ENCODE data around the gene HELLS. TPM values are rescaled to one million over a fixed set of nuclear protein-coding genes. Genes with fewer than 3 reads are reported as not detected.

Gene HELLS
- total and polyA plus RNA-seq, 10 of the 15 experiments (the other 5 are each of a cell fraction or from before 2014, with no cell fraction given) = 33.9 to 159 (median 123) TPM

DNA sequence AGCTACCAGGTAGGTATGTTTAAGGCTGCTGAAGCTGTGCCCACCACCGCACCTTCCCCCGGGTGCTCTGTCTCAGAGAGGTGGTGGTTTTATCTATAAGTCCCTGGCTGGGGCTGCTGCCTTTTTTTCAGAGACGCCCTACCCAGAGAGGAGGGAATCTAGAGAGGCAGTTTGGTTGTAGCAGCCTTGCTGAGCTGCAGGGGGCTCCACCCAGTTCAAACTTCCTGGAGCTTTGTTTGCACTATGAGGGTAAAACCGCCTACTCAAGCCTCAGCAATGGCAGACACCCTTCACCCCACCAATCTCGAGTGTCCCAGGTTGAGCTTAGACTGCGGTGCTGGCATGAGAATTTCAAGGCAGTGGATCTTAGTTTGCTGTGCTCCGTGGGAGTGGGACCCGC, 94.3 kb downstream of the HELLS start:
- in situ Hi-C loops (cut with MboI) = loop anchor here (10.0 kb wide), 1 partner anchor 725 kb away; no protein-coding TSS in a partner anchor

DNA sequence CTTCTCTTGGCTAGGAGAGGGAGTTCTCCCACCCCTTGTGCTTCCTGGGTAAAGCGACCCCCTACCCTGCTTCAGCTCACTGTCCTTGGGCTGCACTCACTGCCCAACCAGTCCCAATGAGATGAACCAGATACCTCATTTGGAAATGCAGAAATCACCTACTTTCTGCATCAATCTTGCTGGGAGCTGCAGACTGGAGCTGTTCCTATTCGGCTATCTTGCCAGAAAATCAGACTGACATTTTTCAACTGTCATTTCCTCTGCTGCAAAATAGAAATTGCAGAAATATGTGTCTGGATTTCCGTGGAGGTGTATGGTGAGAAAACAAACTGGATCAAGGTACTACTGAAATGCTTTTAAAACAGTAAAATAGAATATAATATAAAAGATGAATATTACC, 95.0 kb downstream of the HELLS start:
- WGBS (ENCODE audit: insufficient coverage, insufficient replicate concordance, low lambda C conversion rate, missing lambda C conversion rate) = 22% methylated on average over 3 of the region's 3 CpGs
- H3K4me2 ChIP-seq (ENCODE audit: control insufficient read depth, insufficient read depth) = no peak overlapping the region
- H4K20me1 ChIP-seq (ENCODE audit: control insufficient read depth, insufficient read depth) = no peaks in the 10 kb centered on the region
- ChIA-PET CTCF (interaction anchor here (0.5 kb wide), 1 partner anchor 64 kb away, joined by 3 read pairs; no protein-coding TSS in a partner anchor), POLR2A (no interaction called here), RAD21 (ENCODE audit: unreplicated experiment) (no interaction called here), SMC1A (ENCODE audit: uncharacterized antibody, unreplicated experiment) (no interaction called here)
- no peak overlapping the region for H3K4me3 ChIP-seq
- FAIRE-seq (no peak), DNase-seq (ENCODE audit: low read depth, low spot score) (no peak), ATAC-seq (no peak)
- BruUV-seq (replicated peaks) = no TSS peak
- intact Hi-C loops (cut with micrococcal nuclease; ENCODE audit: unreplicated experiment) = no loop called here
- no peak overlapping the region for H3K9ac ChIP-seq (ENCODE audit: control insufficient read depth, insufficient read depth, low read length)
- in situ Hi-C loops (cut with MboI) = no loop called here
- H2AFZ ChIP-seq (ENCODE audit: control insufficient read depth, low read depth, low read length) = no peak overlapping the region
- H3K9me3 ChIP-seq (replicated peaks; ENCODE audit: control insufficient read depth, insufficient read depth, low read length) = no peaks in the 10 kb centered on the region; the same call in 2 of the 3 replicates
- H3K27me3 ChIP-seq (replicated peaks in 1 of 2; ENCODE audit: control insufficient read depth in 2 of 2, insufficient read depth in 2 of 2, low read length in 1 of 2) = no peaks in the 10 kb centered on the region
- H3K36me3 ChIP-seq (ENCODE audit: control insufficient read depth in 2 of 2, insufficient read depth in 2 of 2, low read length in 1 of 2) = no peaks in the 10 kb centered on the region
- no peak overlapping the region for H3K27ac ChIP-seq (ENCODE audit: control insufficient read depth, insufficient read depth)
- no peaks in the 10 kb centered on the region for H3K79me2 ChIP-seq (ENCODE audit: control insufficient read depth, insufficient read depth, low read length)
- H3K4me1 ChIP-seq (ENCODE audit: control insufficient read depth, insufficient read depth, low read length) = peaks cover 7% of the 10 kb centered on the region
- TF ChIP-seq IKZF1 (conservative IDR thresholded peaks at IDR 0.05) (no peak), SIN3A (IDR thresholded peaks at IDR 0.05; ENCODE audit: low read depth, low read length) (no peak), ZBTB4 (CRISPR knock-in tag; IDR thresholded peaks at IDR 0.05) (no peak), STAT3 (IDR thresholded peaks at IDR 0.05; ENCODE audit: low read depth, low read length) (no peak), ZZZ3 (IDR thresholded peaks at IDR 0.05; ENCODE audit: control insufficient read depth, insufficient read length, low read depth) (no peak), ZNF622 (IDR thresholded peaks at IDR 0.05) (no peak), RAD21 (IDR thresholded peaks at IDR 0.05; ENCODE audit: insufficient read depth, low read depth, low read length) (no peak)
- TF ChIP-seq, protein P1, sequence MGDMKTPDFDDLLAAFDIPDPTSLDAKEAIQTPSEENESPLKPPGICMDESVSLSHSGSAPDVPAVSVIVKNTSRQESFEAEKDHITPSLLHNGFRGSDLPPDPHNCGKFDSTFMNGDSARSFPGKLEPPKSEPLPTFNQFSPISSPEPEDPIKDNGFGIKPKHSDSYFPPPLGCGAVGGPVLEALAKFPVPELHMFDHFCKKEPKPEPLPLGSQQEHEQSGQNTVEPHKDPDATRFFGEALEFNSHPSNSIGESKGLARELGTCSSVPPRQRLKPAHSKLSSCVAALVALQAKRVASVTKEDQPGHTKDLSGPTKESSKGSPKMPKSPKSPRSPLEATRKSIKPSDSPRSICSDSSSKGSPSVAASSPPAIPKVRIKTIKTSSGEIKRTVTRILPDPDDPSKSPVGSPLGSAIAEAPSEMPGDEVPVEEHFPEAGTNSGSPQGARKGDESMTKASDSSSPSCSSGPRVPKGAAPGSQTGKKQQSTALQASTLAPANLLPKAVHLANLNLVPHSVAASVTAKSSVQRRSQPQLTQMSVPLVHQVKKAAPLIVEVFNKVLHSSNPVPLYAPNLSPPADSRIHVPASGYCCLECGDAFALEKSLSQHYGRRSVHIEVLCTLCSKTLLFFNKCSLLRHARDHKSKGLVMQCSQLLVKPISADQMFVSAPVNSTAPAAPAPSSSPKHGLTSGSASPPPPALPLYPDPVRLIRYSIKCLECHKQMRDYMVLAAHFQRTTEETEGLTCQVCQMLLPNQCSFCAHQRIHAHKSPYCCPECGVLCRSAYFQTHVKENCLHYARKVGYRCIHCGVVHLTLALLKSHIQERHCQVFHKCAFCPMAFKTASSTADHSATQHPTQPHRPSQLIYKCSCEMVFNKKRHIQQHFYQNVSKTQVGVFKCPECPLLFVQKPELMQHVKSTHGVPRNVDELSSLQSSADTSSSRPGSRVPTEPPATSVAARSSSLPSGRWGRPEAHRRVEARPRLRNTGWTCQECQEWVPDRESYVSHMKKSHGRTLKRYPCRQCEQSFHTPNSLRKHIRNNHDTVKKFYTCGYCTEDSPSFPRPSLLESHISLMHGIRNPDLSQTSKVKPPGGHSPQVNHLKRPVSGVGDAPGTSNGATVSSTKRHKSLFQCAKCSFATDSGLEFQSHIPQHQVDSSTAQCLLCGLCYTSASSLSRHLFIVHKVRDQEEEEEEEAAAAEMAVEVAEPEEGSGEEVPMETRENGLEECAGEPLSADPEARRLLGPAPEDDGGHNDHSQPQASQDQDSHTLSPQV (IDR thresholded peaks at IDR 0.05) = no peak

More for the DNA sequence above, 94.3 kb downstream of the HELLS start:
- RAD21 ChIA-PET (ENCODE audit: unreplicated experiment) = no interaction called here
- peaks cover 2% of the 10 kb centered on the region; the same call in 1 of the 2 replicates for H3K4me1 ChIP-seq (ENCODE audit: control insufficient read depth, insufficient read depth, low read length)
- no peak overlapping the region for H3K9ac ChIP-seq (ENCODE audit: control insufficient read depth, insufficient read depth, low read length)
- H2AFZ ChIP-seq (ENCODE audit: control insufficient read depth, low read depth, low read length) = no peak overlapping the region
- CTCF ChIA-PET = interaction anchor here (0.5 to 0.6 kb wide), 2 partner anchors 64 to 112 kb away, joined by 3 read pairs; no protein-coding TSS in a partner anchor
- H3K36me3 ChIP-seq (ENCODE audit: control insufficient read depth in 2 of 2, insufficient read depth in 2 of 2, low read length in 1 of 2) = no peaks in the 10 kb centered on the region
- H3K27ac ChIP-seq (ENCODE audit: control insufficient read depth, insufficient read depth) = no peak overlapping the region
- no peak overlapping the region for H3K4me2 ChIP-seq (ENCODE audit: control insufficient read depth, insufficient read depth)
- H3K4me3 ChIP-seq = no peak overlapping the region
- 79% methylated on average over 8 of the region's 8 CpGs for WGBS (ENCODE audit: insufficient coverage, insufficient replicate concordance, low lambda C conversion rate, missing lambda C conversion rate)
- H3K9me3 ChIP-seq (replicated peaks; ENCODE audit: control insufficient read depth, insufficient read depth, low read length) = no peaks in the 10 kb centered on the region; the same call in 2 of the 3 replicates
- POLR2A ChIA-PET = no interaction called here
- FAIRE-seq = no peak
- no TSS peak for BruUV-seq (replicated peaks)
- intact Hi-C loops (cut with micrococcal nuclease; ENCODE audit: unreplicated experiment) = loop anchor here (10.0 kb wide), 1 partner anchor 605 kb away; no protein-coding TSS in a partner anchor
- no peak for TF ChIP-seq MTA3 (IDR thresholded peaks at IDR 0.05; ENCODE audit: borderline replicate concordance, low read length)
- TF ChIP-seq EGR1 (IDR thresholded peaks at IDR 0.05; ENCODE audit: borderline replicate concordance in 1 of 2, low read depth in 2 of 2, low read length in 2 of 2) = no peak
- DNase-seq (ENCODE audit: low read depth, low spot score) = no peak
- no peaks in the 10 kb centered on the region for H3K27me3 ChIP-seq (replicated peaks in 1 of 2; ENCODE audit: control insufficient read depth in 2 of 2, insufficient read depth in 2 of 2, low read length in 1 of 2)
- SMC1A ChIA-PET (ENCODE audit: uncharacterized antibody, unreplicated experiment) = no interaction called here
- no peaks in the 10 kb centered on the region for H3K79me2 ChIP-seq (ENCODE audit: control insufficient read depth, insufficient read depth, low read length)
- no peaks in the 10 kb centered on the region for H4K20me1 ChIP-seq (ENCODE audit: control insufficient read depth, insufficient read depth)
- no peak for ATAC-seq

All from GM12878 (cell line).